ENCODE results near the gene WBP2. TPM values are rescaled to one million over a fixed set of nuclear protein-coding genes. Genes with fewer than 3 reads are reported as not detected.

Gene WBP2
- total and polyA plus RNA-seq, 2 of the 13 experiments (the other 11 are each of a cell fraction or from before 2014, with no cell fraction given), result 29.2 to 29.5 TPM

GRCh38 chr17:75896415-75897159 is 41.5 kb upstream of the WBP2 start, which contains the start of gene TRIM65 (continued):
- TF ChIP-seq CTCF (CRISPR knock-in tag; IDR thresholded peaks at IDR 0.05) (peak; percentile 64), AGO1 (IDR thresholded peaks at IDR 0.05; ENCODE audit: low read depth, low read length, poor library complexity, severe bottlenecking) (peak; percentile 68), POLR2AphosphoS2 (IDR thresholded peaks at IDR 0.05; ENCODE audit: low read depth, low read length) (no peak), ATF2 (CRISPR knock-in tag; IDR thresholded peaks at IDR 0.05) (0 out of 2 replicates have a peak, but pooled peaks have one; percentile 62), ZNF362 (CRISPR knock-in tag; IDR thresholded peaks at IDR 0.05; ENCODE audit: borderline replicate concordance) (0 out of 2 replicates have a peak, but pooled peaks have one; percentile 21), ZNF556 (CRISPR knock-in tag; IDR thresholded peaks at IDR 0.05; ENCODE audit: borderline replicate concordance) (peak; percentile 81; the same call in 1 of the 2 replicates), ZBTB3 (CRISPR knock-in tag; IDR thresholded peaks at IDR 0.05; ENCODE audit: borderline replicate concordance, low read depth) (no peak), MTERF4 (CRISPR knock-in tag; IDR thresholded peaks at IDR 0.05) (peak; percentile 66; the same call in 1 of the 2 replicates), IRF9 (CRISPR knock-in tag; IDR thresholded peaks at IDR 0.05; ENCODE audit: borderline replicate concordance) (peak; percentile 89), MYPOP (CRISPR knock-in tag; IDR thresholded peaks at IDR 0.05) (peak; percentile 87), ZSCAN5A (CRISPR knock-in tag; IDR thresholded peaks at IDR 0.05; ENCODE audit: borderline replicate concordance) (0 out of 2 replicates have a peak, but pooled peaks have one; percentile 35), ZNF687 (CRISPR knock-in tag; IDR thresholded peaks at IDR 0.05) (peak; percentile 85)

Measured in HepG2 (cell line).